ENCODE data around the gene RPL28. TPM values are rescaled to one million over a fixed set of nuclear protein-coding genes. Genes with fewer than 3 reads are reported as not detected.
"Not testable (repeated sequence)": the region's sequence is repeated elsewhere in the genome, so short reads cannot be mapped to it uniquely, and the experiment has no call there.

RPL28 gene
- total RNA-seq, 1 donor from 2014 or later, result 118 TPM

DNA sequence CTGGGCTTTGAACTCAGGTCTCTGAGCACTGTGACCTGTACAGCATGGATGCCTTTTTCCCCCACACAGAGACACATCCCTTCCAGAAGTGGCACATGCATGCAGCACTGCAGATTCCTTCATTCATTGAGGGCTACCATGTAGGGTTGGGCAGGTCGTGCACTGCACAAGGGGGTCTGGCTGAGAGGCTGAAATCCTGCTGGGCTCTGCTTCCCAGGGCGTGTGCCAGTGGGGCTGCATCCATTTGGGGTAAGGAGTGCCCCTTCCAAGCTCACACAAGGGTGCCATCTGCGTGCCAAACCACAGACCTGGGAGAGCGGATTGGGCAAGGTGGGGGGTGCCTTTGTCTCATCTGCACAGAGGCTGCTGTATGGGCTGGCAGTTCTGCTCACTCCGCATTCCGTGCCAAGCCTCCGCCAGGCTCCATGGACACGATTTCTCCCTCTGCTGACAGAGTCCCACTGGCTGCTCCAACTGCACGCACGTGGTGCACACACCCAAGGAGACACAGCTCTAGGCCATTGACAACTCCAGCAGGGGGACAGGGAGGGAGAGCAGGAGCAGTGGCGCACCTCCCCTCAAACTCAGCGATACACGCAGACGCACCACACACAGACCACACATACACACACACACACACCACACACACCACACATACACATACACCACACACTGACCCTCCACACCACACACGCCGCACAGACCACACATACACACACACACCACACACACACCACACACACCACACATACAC lies 61.9 kb downstream of the RPL28 start:
- peak in 1 of 2 donors; percentile 30 for DNase-seq (ENCODE audit: low read depth in 2 of 2)

DNA sequence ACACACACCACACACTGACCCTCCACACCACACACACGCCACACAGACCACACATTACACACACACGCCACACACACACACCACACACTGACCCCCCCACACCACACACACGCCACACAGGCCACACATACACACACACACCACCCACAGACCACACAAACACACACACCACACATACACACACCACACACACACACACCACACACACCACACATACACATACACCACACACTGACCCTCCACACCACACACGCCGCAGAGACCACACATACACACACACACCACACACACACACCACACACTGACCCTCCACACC lies 62.4 kb downstream of the RPL28 start:
- not testable (repeated sequence) for DNase-seq (ENCODE audit: low read depth in 2 of 2)

DNA sequence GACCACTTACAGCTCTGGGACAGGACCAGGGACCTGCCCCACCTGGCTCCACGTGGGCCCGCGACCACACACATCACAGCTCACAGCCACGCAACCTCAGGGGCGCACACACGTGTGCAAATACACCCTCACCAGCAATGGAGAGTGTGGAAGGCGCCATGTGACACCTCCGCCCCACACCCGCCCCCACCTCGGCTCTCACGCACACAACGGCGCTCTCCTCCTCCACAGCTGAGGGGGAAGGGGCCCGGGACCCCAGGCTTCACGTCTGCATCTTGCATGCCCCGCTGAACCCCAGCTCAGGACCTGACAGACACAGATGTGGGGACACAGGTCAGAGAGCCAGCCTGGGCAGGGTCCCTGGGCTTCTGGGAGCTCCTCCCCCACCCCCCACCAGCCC lies 63.7 kb downstream of the RPL28 start:
- DNase-seq (ENCODE audit: low read depth in 2 of 2), result no peak

DNA sequence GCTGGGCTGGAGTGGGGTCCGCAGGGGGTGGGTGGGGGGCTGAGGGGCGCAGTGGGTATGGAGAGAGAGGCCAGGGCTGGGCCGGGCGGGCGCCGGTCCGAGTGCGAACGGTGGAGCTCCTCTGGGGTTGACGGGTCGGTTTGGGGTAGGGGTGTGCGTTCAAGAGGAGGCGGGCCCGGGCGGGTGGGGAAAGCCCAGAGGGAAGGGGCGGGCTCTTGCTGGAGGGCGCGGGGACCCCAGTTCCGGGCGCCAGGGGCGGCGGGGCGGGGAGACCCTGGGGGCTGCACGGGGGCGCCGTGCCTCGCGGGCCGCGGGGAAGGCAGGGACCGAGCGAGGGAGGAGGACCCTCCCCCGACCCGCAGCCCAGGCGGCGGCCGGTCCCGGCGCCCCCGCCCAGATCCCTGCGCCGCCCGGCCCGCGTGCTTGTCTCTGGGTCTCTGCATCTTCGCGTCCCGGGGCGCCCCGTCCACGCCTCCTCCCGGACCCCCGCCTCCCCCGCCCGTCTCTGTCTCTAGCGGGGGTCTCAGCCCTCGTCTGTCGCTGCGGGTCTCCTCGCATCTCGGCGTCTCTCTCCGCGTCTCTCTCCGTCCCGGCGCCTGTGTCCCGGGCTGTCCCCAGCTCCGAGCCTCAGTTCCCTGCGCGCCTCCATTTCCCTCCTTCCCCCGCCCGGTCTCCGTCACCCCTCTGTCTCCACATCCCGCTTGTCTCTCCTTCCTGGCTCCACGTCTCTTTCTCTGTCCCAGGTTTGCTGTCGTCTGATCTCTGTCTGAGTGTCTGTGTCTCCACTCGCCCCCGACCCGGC lies 65.6 kb downstream of the RPL28 start:
- DNase-seq (ENCODE audit: low read depth in 2 of 2), result no peak

DNA sequence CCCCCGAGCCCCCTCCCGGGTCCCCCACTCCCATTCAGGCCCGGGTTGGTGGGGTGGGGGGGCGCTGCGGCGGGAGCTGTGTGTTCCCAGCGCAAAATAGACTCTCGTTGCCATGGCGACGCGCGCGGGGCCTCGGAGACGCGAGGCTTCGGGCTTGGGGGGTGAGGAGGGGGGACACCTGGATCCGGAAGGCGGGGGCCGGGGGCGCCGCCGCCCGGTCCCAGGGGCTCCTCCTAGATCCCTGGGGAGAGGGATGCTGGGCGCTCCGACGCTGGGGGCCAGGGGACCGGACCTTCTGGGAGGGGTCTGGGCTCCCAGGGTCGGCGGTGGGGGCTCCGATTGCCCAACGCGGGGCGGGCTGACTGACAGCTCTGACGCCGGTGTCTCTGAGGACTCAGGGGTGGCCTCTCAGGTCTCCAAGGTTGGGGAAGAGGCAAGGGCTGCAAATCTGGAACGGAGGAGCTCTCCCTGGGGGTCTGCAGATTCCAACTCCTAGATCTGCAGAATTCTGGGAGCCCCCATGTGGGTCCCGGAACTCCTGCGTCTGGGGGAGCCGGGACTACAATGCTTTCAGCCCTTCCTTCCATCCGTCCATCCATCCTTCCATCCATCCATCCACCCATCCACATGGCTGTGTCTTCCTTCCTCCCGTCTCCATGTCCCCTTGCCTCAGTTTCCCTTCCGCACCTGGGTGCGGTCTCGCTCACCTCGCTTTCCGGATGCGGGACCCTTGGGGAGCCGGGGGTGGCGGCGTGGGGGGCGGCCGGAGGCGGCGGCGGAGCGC lies 66.4 kb downstream of the RPL28 start:
- no peak for DNase-seq (ENCODE audit: low read depth in 2 of 2)

Other genes starting within 250 kb of the RPL28 start
- 1.7 TPM in 1 of 2 replicates, not detected in the other for gene TNNT1, start 236.7 kb upstream of the RPL28 start, total RNA-seq
- gene TNNI3, start 228.2 kb upstream of the RPL28 start, total RNA-seq, result not detected in 2 replicates
- 0.22 and 0.40 TPM in 2 replicates for gene DNAAF3, start 219.3 kb upstream of the RPL28 start, total RNA-seq
- gene SYT5, start 205.6 kb upstream of the RPL28 start, total RNA-seq, result not detected in 2 replicates
- under 0.01 TPM in 2 replicates for gene PTPRH, start 176.4 kb upstream of the RPL28 start, total RNA-seq
- 0.44 and 0.99 TPM in 2 replicates for gene TMEM86B, start 157.2 kb upstream of the RPL28 start, total RNA-seq
- gene PPP6R1, start 126.9 kb upstream of the RPL28 start, total RNA-seq, result 16.1 and 24.8 TPM in 2 replicates
- gene HSPBP1, start 105.8 kb upstream of the RPL28 start, total RNA-seq, result 17.2 and 19.0 TPM in 2 replicates
- under 0.01 and 1.2 TPM in 2 replicates for gene BRSK1, start 101.9 kb upstream of the RPL28 start, total RNA-seq
- not detected in 2 replicates for gene TMEM150B, start 60.6 kb upstream of the RPL28 start, total RNA-seq
- gene KMT5C, start 46.1 kb upstream of the RPL28 start, total RNA-seq, result 2.2 and 3.0 TPM in 2 replicates
- not detected in 2 replicates for gene COX6B2, start 31.2 kb upstream of the RPL28 start, total RNA-seq
- not detected in 2 replicates for gene GARIN5B, start 22.7 kb upstream of the RPL28 start, total RNA-seq
- gene IL11, start 15.5 kb upstream of the RPL28 start, total RNA-seq, result under 0.01 TPM in 1 of 2 replicates, not detected in the other
- gene TMEM190, start 9.1 kb upstream of the RPL28 start, total RNA-seq, result not detected in 2 replicates
- gene TMEM238, start 1.6 kb upstream of the RPL28 start, total RNA-seq, result 0.22 and 0.40 TPM in 2 replicates
- gene UBE2S, start 21.9 kb downstream of the RPL28 start, total RNA-seq, result 44.4 and 76.5 TPM in 2 replicates
- gene SHISA7, start 57.4 kb downstream of the RPL28 start, total RNA-seq, result not detected in 2 replicates
- gene ISOC2, start 75.7 kb downstream of the RPL28 start, total RNA-seq, result 60.7 and 61.9 TPM in 2 replicates
- gene C19orf85, start 78.8 kb downstream of the RPL28 start, total RNA-seq, result not detected in 2 replicates
- gene ZNF628, start 90.7 kb downstream of the RPL28 start, total RNA-seq, result 0.65 and 0.79 TPM in 2 replicates
- gene NAT14, start 99.3 kb downstream of the RPL28 start, total RNA-seq, result 5.2 and 7.2 TPM in 2 replicates
- gene SSC5D, start 102.5 kb downstream of the RPL28 start, total RNA-seq, result 0.22 TPM in 1 of 2 replicates, not detected in the other
- gene SBK2, start 151.2 kb downstream of the RPL28 start, total RNA-seq, result not detected in 2 replicates
- gene SBK3, start 159.6 kb downstream of the RPL28 start, total RNA-seq, result 0.20 and 0.22 TPM in 2 replicates
- 2.4 and 2.6 TPM in 2 replicates for gene ZNF579, start 194.9 kb downstream of the RPL28 start, total RNA-seq
- gene FIZ1, start 213.6 kb downstream of the RPL28 start, total RNA-seq, result 1.5 and 3.2 TPM in 2 replicates
- gene ZNF524, start 214.4 kb downstream of the RPL28 start, total RNA-seq, result 7.0 and 11.5 TPM in 2 replicates
- gene ZNF865, start 219.7 kb downstream of the RPL28 start, total RNA-seq, result 0.44 and 0.79 TPM in 2 replicates
- 2.8 and 4.8 TPM in 2 replicates for gene ZNF784, start 238.6 kb downstream of the RPL28 start, total RNA-seq